HG02938 (cell line): ENCODE measurements around the gene HCN3.

ENCODE experiments used
- ATAC-seq: cut with Tn5 transposase; IDR thresholded peaks from one replicate; pipeline ENCODE4 v1.9.1; 2021; ENCODE audit warnings: mild to moderate bottlenecking, moderate library complexity; ENCODE audit not compliant: unreplicated experiment

HCN3 gene

GRCh38 chr1:155253797-155254196, 23.5 kb upstream of the HCN3 start:
- no peak for ATAC-seq

- ATAC-seq, result no peak
Measured at GRCh38 chr1:155254228-155254713, 23.0 kb upstream of the HCN3 start.

- no peak for ATAC-seq
Measured at GRCh38 chr1:155254714-155255242, 22.5 kb upstream of the HCN3 start.

GRCh38 chr1:155255243-155256007, 21.8 kb upstream of the HCN3 start, which contains the start of gene ENTREP3:
TSS of gene ENTREP3 (minus strand) at chr1:155255483. CDS start at chr1:155254877, 606 bp downstream.
- peak; percentile 58 for ATAC-seq

GRCh38 chr1:155256058-155256852, 21.0 kb upstream of the HCN3 start:
- no peak for ATAC-seq

GRCh38 chr1:155260276-155260675, 17.0 kb upstream of the HCN3 start:
- ATAC-seq, result no peak

- ATAC-seq, result peak; percentile 20
Measured at GRCh38 chr1:155261493-155261851, 15.8 kb upstream of the HCN3 start.

- peak; percentile 92 for ATAC-seq
Measured at GRCh38 chr1:155261852-155262673, 15.2 kb upstream of the HCN3 start, which contains the start of gene SCAMP3. TSS of gene SCAMP3 (minus strand) at chr1:155262360. CDS start at chr1:155262151, 209 bp downstream.

GRCh38 chr1:155263067-155263466, 14.2 kb upstream of the HCN3 start:
- ATAC-seq, result no peak

GRCh38 chr1:155266553-155266952, 10.7 kb upstream of the HCN3 start:
- no peak for ATAC-seq

GRCh38 chr1:155267373-155267772, 9.9 kb upstream of the HCN3 start:
- ATAC-seq, result no peak

GRCh38 chr1:155268630-155269029, 8.6 kb upstream of the HCN3 start:
- ATAC-seq, result no peak

- ATAC-seq, result no peak
Measured at GRCh38 chr1:155269381-155269780, 7.9 kb upstream of the HCN3 start.

- peak; percentile 40 for ATAC-seq
Measured at GRCh38 chr1:155272466-155273342, 4.6 kb upstream of the HCN3 start.

- peak; percentile 76 for ATAC-seq
Measured at GRCh38 chr1:155273343-155274245, 3.7 kb upstream of the HCN3 start, which contains the start of gene CLK2. TSS of gene CLK2 (minus strand) at chr1:155273504. CDS start at chr1:155270977, 2,527 bp downstream.

GRCh38 chr1:155277902-155278688, 832 bp downstream of the HCN3 start:
- no peak for ATAC-seq

GRCh38 chr1:155278689-155279160, 1.5 kb downstream of the HCN3 start:
- no peak for ATAC-seq

GRCh38 chr1:155279268-155279667, 2.0 kb downstream of the HCN3 start:
- no peak for ATAC-seq
